OCI-LY7 (cell line): ENCODE results near the gene NACC2. TPM values are rescaled to one million over a fixed set of nuclear protein-coding genes. Genes with fewer than 3 reads are reported as not detected.

Experiments used
- BruUV-seq: library from RNA; stranded (reverse); fragments of 400-500 nt; replicated peaks from 2 replicates; lab custom pipeline; 2021; lab: Mats Ljungman, UMichigan
- CTCF ChIA-PET: fragments of 300-600 bp; sonication (Branson Sonifier 250); formaldehyde crosslinking; loops from one replicate; lab custom pipeline; 2022; ENCODE audit warnings: antibody characterized with exemption; ENCODE audit not compliant: unreplicated experiment; lab: Charles Lee
- POLR2A ChIA-PET: fragments of 300-600 bp; sonication (Branson Sonifier 250); formaldehyde crosslinking; loops from one replicate; lab custom pipeline; 2022; ENCODE audit warnings: antibody characterized with exemption; lab: Charles Lee
- DNase-seq: peaks from one replicate; pipeline ENCODE4 v3.0.0-alpha.2; 2015; ENCODE audit warnings: low spot score
- H2AFZ ChIP-seq: fragments of 200-600 bp; sonication (generic), shearing (Covaris generic); 2 replicates; pipeline ENCODE4 v1.6.1; 2014; ENCODE audit warnings: mild to moderate bottlenecking, antibody characterized with exemption, low read length, moderate library complexity
- H3K27ac ChIP-seq: fragments of 200-600 bp; sonication (generic); 2 replicates; pipeline ENCODE4 v1.5.1; 2014; ENCODE audit warnings: mixed run types, low read depth, mild to moderate bottlenecking, moderate library complexity, low read length, inconsistent platforms; ENCODE audit not compliant: poor library complexity, severe bottlenecking
- H3K36me3 ChIP-seq: fragments of 200-600 bp; sonication (generic); 2 replicates; pipeline ENCODE4 v1.6.1; 2014; ENCODE audit warnings: mild to moderate bottlenecking, antibody characterized with exemption, low read length, moderate library complexity, mixed read lengths; ENCODE audit not compliant: insufficient read depth
- H3K4me1 ChIP-seq: fragments of 200-600 bp; sonication (generic); 2 replicates; pipeline ENCODE4 v1.5.1; 2014; ENCODE audit warnings: mild to moderate bottlenecking, low read length; ENCODE audit not compliant: insufficient read depth, poor library complexity, severe bottlenecking
- H3K4me2 ChIP-seq: fragments of 200-600 bp; sonication (generic); 2 replicates; pipeline ENCODE4 v1.6.1; 2014; ENCODE audit warnings: mild to moderate bottlenecking, low read length
- H3K4me3 ChIP-seq: fragments of 200-600 bp; sonication (generic); 2 replicates; pipeline ENCODE4 v1.5.1; 2014; ENCODE audit warnings: mild to moderate bottlenecking, low read depth, low read length; ENCODE audit not compliant: poor library complexity, severe bottlenecking
- H3K79me2 ChIP-seq: fragments of 200-600 bp; sonication (generic); 2 replicates; pipeline ENCODE4 v1.6.1; 2016; ENCODE audit warnings: low read depth, mild to moderate bottlenecking, low read length, moderate library complexity, mixed read lengths; ENCODE audit not compliant: insufficient read depth
- H3K9me2 ChIP-seq: fragments of 200-600 bp; sonication (generic); 2 replicates; pipeline ENCODE4 v1.6.1; 2016; ENCODE audit warnings: mild to moderate bottlenecking, low read length, mixed read lengths; ENCODE audit not compliant: insufficient read depth
- H3K9me3 ChIP-seq: fragments of 200-600 bp; sonication (generic); 2 replicates; pipeline ENCODE4 v1.6.1; 2014; ENCODE audit warnings: mild to moderate bottlenecking, mixed run types, low read length, mixed read lengths
- H4K20me1 ChIP-seq: fragments of 200-600 bp; sonication (generic); 2 replicates; pipeline ENCODE4 v1.6.1; 2014; ENCODE audit warnings: mild to moderate bottlenecking, antibody characterized with exemption, low read length, moderate library complexity, mixed read lengths; ENCODE audit not compliant: insufficient read depth
- CTCF ChIP-seq: fragments of 200-600 bp; sonication (generic); conservative IDR thresholded peaks from 2 replicates; pipeline ENCODE4 v1.5.1; 2014; ENCODE audit warnings: mild to moderate bottlenecking, antibody characterized with exemption, low read length, moderate library complexity, mixed read lengths
- EZH2phosphoT487 ChIP-seq: fragments of 200-600 bp; sonication (generic); IDR thresholded peaks from 2 replicates; pipeline ENCODE4 v1.6.1; 2018; ENCODE audit warnings: low read depth, borderline replicate concordance, mild to moderate bottlenecking, mixed run types, antibody characterized with exemption, low read length, moderate library complexity, mixed read lengths
- intact Hi-C: fragments of 100-400 bp; cut with micrococcal nuclease; formaldehyde crosslinking; loops from one replicate; pipeline ENCODE4 v1.10.0; 2022; ENCODE audit not compliant: unreplicated experiment
- total RNA-seq, 2 experiments: library from RNA; depleted of rRNA in 1 of 2; stranded (reverse); fragments of >200 nt in 1 of 2; shearing (Covaris generic) in 1 of 2; gene quantifications; 2 replicates each; pipeline ENCODE4 v1.2.3, GENCODE V29; 2014 to 2022

Gene NACC2
- total RNA-seq, 2 experiments from 2014 or later: 0.38 to 0.72 TPM

DNA sequence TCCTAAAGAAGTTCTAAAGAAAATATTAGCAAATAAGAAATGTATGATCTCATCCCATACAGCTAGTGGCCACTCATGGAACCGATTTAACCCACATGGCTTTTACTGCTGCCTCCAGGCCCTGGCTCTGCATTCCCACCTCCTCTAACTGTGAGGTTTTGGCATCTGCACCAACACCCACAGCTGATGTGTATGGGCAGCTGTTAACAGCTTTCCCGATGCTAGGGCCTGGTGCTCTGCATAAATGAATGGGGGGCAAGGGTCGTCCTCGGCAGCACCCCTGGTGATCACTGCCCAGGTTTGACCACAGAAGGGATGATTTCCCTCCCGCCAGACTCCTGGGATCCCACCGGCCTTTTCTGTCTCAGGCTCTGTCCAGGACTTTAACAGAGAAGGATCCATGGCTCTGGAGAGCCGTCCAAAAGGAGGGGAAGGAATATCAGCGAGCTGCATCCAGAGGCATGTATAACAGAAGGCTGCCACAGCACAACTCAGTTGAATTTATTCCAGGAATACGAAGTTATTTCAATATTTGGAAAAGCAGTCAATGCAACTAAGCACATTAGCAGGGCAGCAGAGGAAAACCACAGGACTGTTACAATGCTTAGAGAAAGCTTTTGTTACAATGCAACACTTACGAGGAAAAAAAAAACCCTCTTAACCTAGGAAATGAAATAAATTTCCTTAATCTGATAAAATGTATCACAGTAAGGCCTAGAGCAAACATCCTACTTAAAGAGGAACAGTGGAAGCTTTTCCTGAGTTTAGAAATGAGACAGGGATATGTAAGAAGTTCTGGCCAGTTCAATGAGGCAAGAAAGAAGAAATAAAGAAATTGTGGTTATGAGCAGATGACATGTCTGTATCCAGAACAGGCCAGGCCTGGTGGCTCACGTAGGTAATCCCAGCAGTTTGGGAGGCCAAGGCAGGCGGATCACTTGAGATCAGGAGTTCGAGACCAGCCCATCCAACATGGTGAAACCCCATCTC, 63.1 kb downstream of the NACC2 start:
- Histone ChIP-seq H3K27ac (no peak overlapping the region), H3K9me3 (peaks cover 19% of the 10 kb centered on the region), H2AFZ (no peak overlapping the region), H3K4me3 (no peak overlapping the region), H3K4me2 (no peak overlapping the region), H4K20me1 (no peaks in the 10 kb centered on the region), H3K4me1 (no peaks in the 10 kb centered on the region), H3K79me2 (no peaks in the 10 kb centered on the region), H3K9me2 (no peaks in the 10 kb centered on the region), H3K36me3 (no peaks in the 10 kb centered on the region)
- TF ChIP-seq CTCF (no peak), EZH2phosphoT487 (no peak)
- DNase-seq: no peak
- intact Hi-C loops: no loop called here
- BruUV-seq: no TSS peak
- POLR2A ChIA-PET: interaction anchor here (0.7 kb wide), 1 partner anchor 125 kb away, joined by 3 read pairs; no protein-coding TSS in a partner anchor
- CTCF ChIA-PET: no interaction called here

DNA sequence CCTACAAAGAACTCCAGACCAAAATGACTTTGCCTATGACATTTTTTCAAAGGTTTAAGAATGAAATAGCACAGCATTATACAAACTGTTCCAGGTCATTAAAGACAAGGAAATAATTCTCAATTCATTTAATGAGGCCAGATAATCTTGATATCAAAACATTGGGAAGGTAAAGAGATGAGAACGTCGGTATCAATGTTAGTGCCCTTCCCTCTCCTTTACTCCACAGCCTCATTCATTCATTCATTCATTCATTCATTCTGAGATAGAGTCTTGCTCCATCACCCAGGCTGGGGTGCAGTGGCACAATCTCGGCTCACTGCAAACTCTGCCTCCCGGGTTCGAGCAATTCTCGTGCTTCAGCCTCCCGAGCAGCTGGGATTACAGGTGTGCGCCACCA, 64.0 kb downstream of the NACC2 start:
- ChIA-PET POLR2A (interaction anchor here (0.7 kb wide), 1 partner anchor 126 kb away, joined by 3 read pairs; no protein-coding TSS in a partner anchor), CTCF (no interaction called here)
- BruUV-seq: no TSS peak

More for the DNA sequence above, 64.0 kb downstream of the NACC2 start:
- Histone ChIP-seq H3K27ac (no peak overlapping the region), H3K4me3 (no peak overlapping the region), H3K9me3 (peaks cover 10% of the 10 kb centered on the region), H3K9me2 (no peaks in the 10 kb centered on the region), H3K4me2 (no peak overlapping the region), H2AFZ (no peak overlapping the region), H3K36me3 (no peaks in the 10 kb centered on the region), H3K79me2 (no peaks in the 10 kb centered on the region), H4K20me1 (no peaks in the 10 kb centered on the region), H3K4me1 (no peaks in the 10 kb centered on the region)
- intact Hi-C loops: no loop called here
- no peak for TF ChIP-seq CTCF
- no peak for TF ChIP-seq EZH2phosphoT487
- DNase-seq: no peak
